AML-193 (cell line): ENCODE results near the gene IPCEF1.
A peak's percentile ranks its signal among the peaks of the same experiment; 100 is the strongest.
"Not testable (repeated sequence)": the region's sequence is repeated elsewhere in the genome, so short reads cannot be mapped to it uniquely, and the experiment has no call there.

Experiments used
- DNase-seq, 2 experiments: peaks; one replicate each; lab custom pipeline; 2025; lab: John Stamatoyannopoulos, UW

The IPCEF1 gene

DNA sequence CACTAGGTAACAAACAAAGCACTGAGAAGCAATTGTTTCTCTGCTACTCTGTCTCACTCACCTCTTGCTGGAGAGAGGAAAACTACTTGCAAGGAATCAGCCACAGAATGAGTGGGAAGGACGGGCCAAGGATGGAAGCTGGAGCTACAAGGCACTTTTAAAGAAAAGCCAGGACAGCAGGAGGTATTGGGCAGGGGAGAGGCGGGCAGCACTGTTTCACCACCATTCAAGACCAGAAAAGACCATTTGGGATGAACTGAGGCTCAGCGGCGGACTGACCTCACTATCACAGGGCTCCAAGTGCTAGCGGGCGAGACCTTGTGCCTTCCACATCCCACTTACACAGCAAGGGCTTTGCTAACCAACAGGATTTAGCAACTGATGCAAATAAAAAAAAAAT is 137.4 kb downstream of the IPCEF1 start:
- no peak for DNase-seq

- DNase-seq = no peak
These were observed 137.8 kb downstream of the IPCEF1 start for GRCh38 chr6:154218787-154219186.

- DNase-seq = no peak
These were observed 138.3 kb downstream of the IPCEF1 start for GRCh38 chr6:154218301-154218700.

DNA sequence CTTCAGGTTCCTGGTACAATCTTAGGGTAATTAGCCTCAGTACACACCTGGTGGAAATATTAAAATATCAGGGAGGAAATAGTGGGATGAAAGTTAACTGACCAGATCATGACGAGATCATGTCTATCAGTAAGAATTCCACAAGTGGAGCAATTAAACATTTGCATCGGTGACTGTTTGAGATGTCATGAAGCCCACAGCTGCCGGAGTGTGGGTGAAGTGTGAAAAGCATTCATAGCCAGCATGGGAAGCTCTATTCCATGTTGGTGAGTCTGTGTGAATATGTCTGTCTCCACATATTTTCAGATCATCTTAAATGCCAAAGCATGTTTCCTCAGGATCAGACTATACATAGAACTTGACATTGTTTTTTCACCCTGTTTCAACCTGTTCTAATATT is 142.8 kb downstream of the IPCEF1 start:
- no peak for DNase-seq

DNA sequence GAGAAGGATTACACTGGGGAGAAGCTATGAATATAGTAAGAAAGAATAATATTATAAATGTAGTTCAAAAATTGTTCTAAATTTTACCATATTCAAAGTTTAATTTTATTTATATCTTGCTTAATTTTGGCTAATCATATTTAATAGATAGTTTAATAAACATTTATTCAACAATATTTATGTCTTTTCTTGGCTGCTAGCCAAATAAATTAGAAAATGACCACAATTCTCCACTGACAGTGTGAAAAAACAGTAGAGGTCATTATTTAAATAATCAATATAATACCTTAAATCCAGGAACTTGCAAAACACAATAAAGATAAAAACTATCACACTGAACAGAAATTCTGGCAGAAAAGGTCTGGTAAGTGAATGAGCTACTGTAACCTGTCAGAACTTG is 145.9 kb downstream of the IPCEF1 start:
- DNase-seq = no peak

GRCh38 chr6:154209555-154209954 is 147.0 kb downstream of the IPCEF1 start:
- DNase-seq = no peak

DNA sequence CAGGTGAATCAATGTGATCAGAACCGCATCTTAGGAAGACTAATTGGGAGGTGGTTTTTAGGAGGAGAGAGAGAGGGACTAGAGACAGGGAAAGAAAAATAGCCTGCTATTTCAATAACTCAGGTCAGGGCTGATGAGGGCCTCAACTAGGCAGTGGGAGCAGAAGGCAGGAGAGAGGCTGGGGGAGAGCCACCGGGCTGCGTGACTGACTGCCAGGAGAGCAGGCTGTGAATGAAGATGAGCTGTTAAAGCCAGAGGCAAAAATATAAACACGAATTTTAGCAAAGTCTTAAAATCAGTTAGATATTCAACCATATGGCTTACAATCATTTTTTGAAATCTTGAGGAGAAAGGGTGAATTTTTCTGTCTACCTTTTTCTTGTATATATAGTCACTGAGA is 149.6 kb downstream of the IPCEF1 start:
- DNase-seq = no peak

- DNase-seq = no peak
These were observed 150.5 kb downstream of the IPCEF1 start for GRCh38 chr6:154206141-154206540.

GRCh38 chr6:154202958-154203357 is 153.6 kb downstream of the IPCEF1 start:
- DNase-seq = no peak

- peak; percentile 35 to 40 for DNase-seq
These were observed 154.3 kb downstream of the IPCEF1 start for GRCh38 chr6:154202339-154202738.

- not testable (repeated sequence) for DNase-seq
These were observed 154.9 kb downstream of the IPCEF1 start for GRCh38 chr6:154201688-154202087.

- no peak for DNase-seq
These were observed 159.3 kb downstream of the IPCEF1 start for GRCh38 chr6:154197196-154197860.

GRCh38 chr6:154196333-154196885 is 160.2 kb downstream of the IPCEF1 start:
- DNase-seq = no peak

GRCh38 chr6:154187714-154188113 is 168.9 kb downstream of the IPCEF1 start:
- DNase-seq = no peak

- no peak for DNase-seq
These were observed 169.4 kb downstream of the IPCEF1 start for GRCh38 chr6:154187203-154187602.

- no peak for DNase-seq
These were observed 177.2 kb downstream of the IPCEF1 start for GRCh38 chr6:154179434-154179833.

DNA sequence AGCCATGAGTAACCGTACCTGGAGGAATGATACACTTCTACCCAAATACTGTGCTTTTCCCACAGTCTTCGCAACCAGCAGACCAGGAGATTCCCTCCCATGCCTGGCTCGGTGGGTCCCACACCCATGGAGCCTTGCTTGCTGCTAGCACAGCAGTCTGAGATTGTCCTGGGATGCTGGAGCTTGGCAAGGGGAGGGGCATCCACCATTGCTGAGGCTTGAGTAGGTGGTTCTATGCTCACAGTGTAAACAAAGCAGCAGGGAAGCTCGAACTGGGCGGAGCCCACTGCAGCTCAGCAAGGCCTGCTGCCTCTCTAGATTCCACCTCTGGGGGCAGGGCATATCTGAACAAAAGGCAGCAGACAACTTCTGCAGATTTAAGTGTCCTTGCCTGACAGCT is 184.2 kb downstream of the IPCEF1 start:
- DNase-seq = not testable (repeated sequence)

DNA sequence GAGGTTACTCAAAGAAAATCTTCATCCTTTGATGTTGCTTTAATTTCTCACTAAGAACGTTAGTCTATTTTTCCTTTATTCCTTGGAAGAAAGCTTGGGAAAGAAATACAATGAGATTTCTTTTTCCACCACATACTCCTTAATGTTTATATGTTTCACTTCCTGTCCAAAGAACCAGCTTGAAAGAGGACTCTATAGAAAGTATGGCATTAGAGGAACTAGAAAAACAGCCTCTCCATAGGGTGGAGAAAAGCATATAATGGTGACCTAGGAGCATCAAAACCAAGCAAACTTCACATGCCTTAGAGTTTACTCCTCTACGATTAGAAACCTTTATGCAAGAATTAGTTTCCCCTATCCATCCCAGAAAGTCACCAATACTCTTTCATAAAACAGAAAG is 186.5 kb downstream of the IPCEF1 start:
- no peak for DNase-seq

DNA sequence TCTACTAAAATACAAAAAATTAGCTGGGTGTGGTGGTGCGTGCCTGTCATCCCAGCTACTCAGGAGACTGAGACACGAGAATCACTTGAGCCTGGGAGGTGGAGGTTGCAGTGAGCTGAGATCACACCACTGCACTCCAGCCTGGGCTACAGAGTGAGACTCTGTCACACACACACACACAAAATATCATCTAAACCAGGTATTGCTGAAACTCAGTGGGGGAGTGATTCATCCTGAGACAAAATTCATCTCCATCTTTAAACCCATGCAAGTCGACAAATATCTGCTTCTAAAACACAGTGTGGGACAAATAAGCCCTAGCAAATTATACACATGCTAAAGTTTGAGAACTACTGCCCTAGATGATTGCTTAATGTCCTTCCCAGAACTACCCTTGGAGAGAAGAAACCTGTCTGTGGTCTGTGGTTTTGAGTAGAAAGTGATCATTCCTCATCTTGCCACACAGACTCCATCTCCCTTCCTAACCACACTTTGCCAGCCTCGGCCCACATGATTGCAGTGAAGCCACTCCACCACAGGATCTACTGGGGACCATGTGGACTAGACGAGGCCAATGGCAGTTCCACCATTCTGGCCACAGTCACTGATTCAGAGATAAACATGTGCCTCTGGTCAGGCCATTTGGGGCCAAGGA is 187.3 kb downstream of the IPCEF1 start:
- DNase-seq = peak; percentile 99

DNA sequence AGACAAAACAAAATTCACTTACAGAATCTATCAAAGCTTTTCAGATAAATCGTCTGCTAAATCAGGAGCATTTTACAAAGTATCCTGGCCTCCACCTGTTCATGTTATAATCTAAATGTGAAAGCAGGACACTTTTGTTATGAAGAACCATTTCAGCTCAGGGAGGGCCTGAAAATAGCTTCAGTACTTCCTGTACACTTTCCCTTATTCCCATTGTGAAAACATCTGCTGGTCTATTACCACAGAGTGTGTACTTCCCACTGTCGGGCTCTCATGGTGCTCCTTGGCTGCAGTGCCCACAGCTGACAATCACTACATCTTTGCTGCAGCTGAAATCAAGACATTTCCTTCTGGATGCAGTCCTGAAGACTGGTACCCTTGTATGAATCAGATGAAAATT is 189.5 kb downstream of the IPCEF1 start:
- DNase-seq = no peak

GRCh38 chr6:154166140-154166539 is 190.5 kb downstream of the IPCEF1 start:
- no peak for DNase-seq

DNA sequence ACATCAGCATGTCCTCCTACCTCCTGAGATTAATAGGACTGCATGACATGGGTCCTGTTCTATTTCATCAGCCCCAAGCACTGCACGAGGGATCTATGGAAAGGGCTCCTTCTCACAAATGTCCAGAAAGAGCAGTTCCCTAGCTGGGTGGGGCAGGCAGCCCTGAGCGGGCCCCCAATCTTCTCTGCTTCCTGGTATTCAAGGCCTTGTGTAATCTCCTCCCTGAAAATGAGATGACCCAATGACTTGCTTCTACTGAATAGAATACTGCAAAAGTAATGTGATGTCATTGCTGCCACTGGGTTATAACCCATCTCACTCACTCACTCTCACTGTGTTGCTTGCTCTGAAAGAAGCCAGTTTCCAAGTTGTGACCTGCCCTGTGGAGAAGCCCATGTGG is 191.1 kb downstream of the IPCEF1 start:
- peak in 1 of 2 experiments; percentile 26 for DNase-seq

GRCh38 chr6:154164397-154164796 is 192.2 kb downstream of the IPCEF1 start:
- DNase-seq = peak; percentile 13 to 36

- no peak for DNase-seq
These were observed 194.9 kb downstream of the IPCEF1 start for GRCh38 chr6:154161689-154162088.
